Endothelial cell of umbilical vein (primary cell): ENCODE results near the gene EFNA5. TPM values are rescaled to one million over a fixed set of nuclear protein-coding genes. Genes with fewer than 3 reads are reported as not detected.

ENCODE experiments used
- BruUV-seq: library from RNA; stranded (reverse); fragments of 400-500 nt; replicated peaks from 2 replicates; lab custom pipeline; 2021; lab: Mats Ljungman, UMichigan
- CTCF ChIA-PET: fragments of 300-600, 350-600 bp; sonication (Branson Sonifier 250); formaldehyde crosslinking; loops from one replicate; lab custom pipeline; 2021; ENCODE audit warnings: antibody characterized with exemption, inconsistent platforms; lab: Charles Lee
- POLR2A ChIA-PET: fragments of 300-600, 350-600 bp; sonication (Branson Sonifier 250); formaldehyde crosslinking; loops from one replicate; lab custom pipeline; 2021; ENCODE audit warnings: antibody characterized with exemption, inconsistent platforms; lab: Charles Lee
- DNase-seq: peaks from one replicate; pipeline ENCODE4 v3.0.0-alpha.2; 2011; ENCODE audit warnings: low read depth, low spot score
- FAIRE-seq: peaks from 2 replicates; lab custom pipeline; 2011; peaks lifted over from hg19 to GRCh38; lab: Jason Lieb, UNC
- H2AFZ ChIP-seq: 2 replicates; pipeline ENCODE4 v1.6.0; 2012; ENCODE audit warnings: low read depth, low read length, control low read depth, inconsistent platforms
- H3K27ac ChIP-seq: 2 replicates; pipeline ENCODE4 v1.5.1; 2011; ENCODE audit warnings: low read depth, mild to moderate bottlenecking, control low read depth, low read length, moderate library complexity; ENCODE audit not compliant: insufficient read depth
- H3K27me3 ChIP-seq, 2 experiments: 2 replicates each; pipeline versions ENCODE4 v1.6.0 to v1.6.1; 2011; ENCODE audit warnings: low read length in 2 of 2, mixed read lengths in 1 of 2; ENCODE audit not compliant: control insufficient read depth in 2 of 2, insufficient read depth in 2 of 2
- H3K36me3 ChIP-seq, 2 experiments: 2 replicates in 1 of 2; 3 replicates in 1 of 2; pipeline ENCODE4 v1.5.1; 2011; ENCODE audit warnings: low read length in 2 of 2, mild to moderate bottlenecking in 1 of 2, moderate library complexity in 1 of 2; ENCODE audit not compliant: control insufficient read depth in 2 of 2, insufficient read depth in 2 of 2; ENCODE audit errors: extremely low read depth in 1 of 2
- H3K4me1 ChIP-seq: 3 replicates; pipeline ENCODE4 v1.5.1; 2011; ENCODE audit warnings: mild to moderate bottlenecking, low read length; ENCODE audit not compliant: control insufficient read depth, insufficient read depth; ENCODE audit errors: extremely low read depth
- H3K4me2 ChIP-seq: 2 replicates; pipeline ENCODE4 v1.6.1; 2011; ENCODE audit warnings: low read length, control low read depth, mixed read lengths; ENCODE audit not compliant: insufficient read depth
- H3K4me3 ChIP-seq, 3 experiments: fragments of 200-600 bp in 1 of 3; sonication (generic), shearing (Covaris generic) in 1 of 3; replicated peaks in 1 of 3; 2 replicates each; pipeline ENCODE4 v1.5.1; 2011 to 2016; ENCODE audit warnings: control low read depth in 3 of 3, low read length in 3 of 3, mild to moderate bottlenecking in 2 of 3, inconsistent platforms in 1 of 3, low read depth in 1 of 3, moderate library complexity in 1 of 3; ENCODE audit not compliant: insufficient read depth in 1 of 3
- H3K79me2 ChIP-seq: 2 replicates; pipeline ENCODE4 v1.6.0; 2012; ENCODE audit warnings: low read length, inconsistent platforms; ENCODE audit not compliant: control insufficient read depth, insufficient read depth
- H3K9ac ChIP-seq: replicated peaks from 2 replicates; pipeline ENCODE3; 2011; ENCODE audit warnings: low read length, control low read depth; ENCODE audit not compliant: insufficient read depth; ENCODE audit errors: extremely low read depth
- H3K9me1 ChIP-seq: replicated peaks from 3 replicates; pipeline ENCODE4 v1.6.0; 2011; ENCODE audit warnings: mild to moderate bottlenecking, low read length; ENCODE audit not compliant: control insufficient read depth, insufficient read depth; ENCODE audit errors: extremely low read depth
- H3K9me3 ChIP-seq: replicated peaks from 2 replicates; pipeline ENCODE4 v1.5.1; 2012; ENCODE audit warnings: low read length, inconsistent platforms; ENCODE audit not compliant: control insufficient read depth, insufficient read depth
- H4K20me1 ChIP-seq: replicated peaks from 2 replicates; pipeline ENCODE3; 2011; ENCODE audit warnings: mild to moderate bottlenecking, low read length; ENCODE audit not compliant: control insufficient read depth, insufficient read depth; ENCODE audit errors: extremely low read depth
- CTCF ChIP-seq, 2 donors: IDR thresholded peaks; 1 replicate in 1 of 2; 2 replicates in 1 of 2; pipeline ENCODE4 v1.5.1; 2011; ENCODE audit warnings: low read length in 2 of 2, mild to moderate bottlenecking in 2 of 2, moderate library complexity in 2 of 2, control low read depth in 1 of 2, inconsistent platforms in 1 of 2, low read depth in 1 of 2; ENCODE audit not compliant: insufficient read depth in 1 of 2; ENCODE audit errors: extremely low read depth in 1 of 2
- EZH2 ChIP-seq: IDR thresholded peaks from 2 replicates; pipeline ENCODE4 v1.6.1; 2012; ENCODE audit warnings: borderline replicate concordance, low read depth, mild to moderate bottlenecking, moderate library complexity, low read length, inconsistent platforms; ENCODE audit not compliant: severe bottlenecking
- FOS ChIP-seq: IDR thresholded peaks from 2 replicates; pipeline ENCODE4 v1.6.1; 2011; ENCODE audit warnings: mild to moderate bottlenecking, low read length, moderate library complexity, borderline replicate concordance; ENCODE audit not compliant: insufficient read depth
- GATA2 ChIP-seq: IDR thresholded peaks from 2 replicates; pipeline ENCODE4 v1.7.0; 2011; ENCODE audit warnings: low read depth, mild to moderate bottlenecking, moderate library complexity, mixed read lengths, low read length; ENCODE audit not compliant: insufficient read length, insufficient read depth
- JUN ChIP-seq: IDR thresholded peaks from 2 replicates; pipeline ENCODE4 v1.6.1; 2011; ENCODE audit warnings: borderline replicate concordance, low read depth; ENCODE audit not compliant: insufficient read length, insufficient read depth
- MYC ChIP-seq: IDR thresholded peaks from one replicate; pipeline ENCODE4 v1.6.1; 2011; ENCODE audit warnings: mild to moderate bottlenecking, low read depth, low read length
- POLR2A ChIP-seq: IDR thresholded peaks from 2 replicates; pipeline ENCODE4 v1.6.1; 2012; ENCODE audit warnings: low read depth, mild to moderate bottlenecking, control low read depth, low read length
- POLR2AphosphoS5 ChIP-seq: IDR thresholded peaks from 2 replicates; pipeline ENCODE4 v1.6.1; 2012; ENCODE audit warnings: low read depth, mild to moderate bottlenecking, control low read depth, low read length, moderate library complexity; ENCODE audit not compliant: insufficient read depth
- dilution Hi-C: fragments of 300-500 bp; cut with MboI; formaldehyde crosslinking; loops from one replicate; pipeline ENCODE4 v1.15.0; 2019; ENCODE audit warnings: low sequenced_read_pairs; ENCODE audit not compliant: extremely low pct_ligation_motif_present
- intact Hi-C: fragments of 100-400 bp; cut with micrococcal nuclease; formaldehyde crosslinking; loops from one replicate; pipeline ENCODE4 v1.10.0; 2022
- polyA plus RNA-seq, 4 experiments: library from polyadenylated mRNA; depleted of rRNA in 3 of 4; stranded (reverse) in 3 of 4; unstranded in 1 of 4; fragments of >200 nt; gene quantifications; 2 replicates each; pipeline versions ENCODE4 v1.2.1 to v1.2.3, GENCODE V29; 2011 to 2012; ENCODE audit warnings: missing spikeins in 1 of 4
- total RNA-seq: library from RNA; stranded (reverse); gene quantifications from 2 replicates; pipeline ENCODE4 v1.2.3, GENCODE V29; 2021
- TF ChIP-seq, protein P1 (sequence below): IDR thresholded peaks from 2 replicates; pipeline ENCODE4 v1.6.1; 2011; ENCODE audit not compliant: insufficient read depth, insufficient read length

The EFNA5 gene
- total and polyA plus RNA-seq, 2 donors (not counting 3 experiments of a cell fraction or from before 2014, with no cell fraction given): 13.6 to 22.1 TPM

DNA sequence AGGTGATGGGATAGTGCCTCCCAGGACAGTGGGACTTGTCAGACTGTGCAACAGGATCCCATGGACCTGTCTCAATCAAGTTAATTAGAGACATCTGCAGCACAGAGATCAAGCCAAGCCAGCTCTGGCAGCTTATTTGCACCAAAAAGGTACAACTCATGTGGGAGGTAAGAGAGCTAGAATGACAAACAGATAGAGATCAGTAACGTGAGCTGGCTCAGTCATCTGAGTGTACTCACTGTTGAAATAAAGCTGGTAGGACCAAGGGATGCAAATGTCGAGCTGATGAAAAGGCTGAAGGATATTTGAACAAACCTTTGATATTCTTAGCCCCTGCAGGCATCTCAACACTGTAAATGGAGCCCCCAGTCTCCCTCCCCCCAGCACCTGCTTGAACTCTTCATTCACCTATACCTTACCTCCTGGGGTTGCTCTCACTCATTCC lies 198.1 kb downstream of the EFNA5 start:
- ChIA-PET POLR2A (no interaction called here), CTCF (interaction anchor here (0.8 to 0.9 kb wide), 2 partner anchors 40 to 100 kb away, joined by 3 read pairs; no protein-coding TSS in a partner anchor)
- no peaks in the 10 kb centered on the region for H3K9me1 ChIP-seq
- no peak overlapping the region for H3K27ac ChIP-seq
- DNase-seq (no peak), FAIRE-seq (no peak)
- H3K27me3 ChIP-seq: no peaks in the 10 kb centered on the region
- H4K20me1 ChIP-seq: no peaks in the 10 kb centered on the region
- TF ChIP-seq POLR2AphosphoS5 (no peak), POLR2A (no peak), GATA2 (no peak), MYC (no peak), FOS (no peak), CTCF (IDR thresholded peaks at IDR 0.05; ENCODE audit: extremely low read depth in 1 of 2, insufficient read depth in 1 of 2, low read depth in 1 of 2, low read length in 2 of 2) (no peak), EZH2 (no peak), JUN (no peak)
- TF ChIP-seq, protein P1, sequence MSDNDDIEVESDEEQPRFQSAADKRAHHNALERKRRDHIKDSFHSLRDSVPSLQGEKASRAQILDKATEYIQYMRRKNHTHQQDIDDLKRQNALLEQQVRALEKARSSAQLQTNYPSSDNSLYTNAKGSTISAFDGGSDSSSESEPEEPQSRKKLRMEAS: no peak
- dilution Hi-C loops (no loop called here), intact Hi-C loops (no loop called here)
- no peaks in the 10 kb centered on the region for H3K9me3 ChIP-seq
- H3K9ac ChIP-seq: no peak overlapping the region
- no peaks in the 10 kb centered on the region for H3K79me2 ChIP-seq
- H3K4me2 ChIP-seq: no peak overlapping the region
- H3K36me3 ChIP-seq: no peaks in the 10 kb centered on the region
- no peak overlapping the region for H2AFZ ChIP-seq
- no peak overlapping the region for H3K4me3 ChIP-seq
- H3K4me1 ChIP-seq: peaks cover 67% of the 10 kb centered on the region
- no TSS peak for BruUV-seq
